T47D (cell line): ENCODE measurements around the gene SLC6A2.

Experiments used
- DNase-seq, 2 experiments: peaks; one replicate each; pipeline versions ENCODE4 v3.0.0 to v3.0.0-alpha.2; 2011 to 2012; ENCODE audit warnings: low read depth in 1 of 2, low spot score in 1 of 2
- JUND ChIP-seq: IDR thresholded peaks from 2 replicates; pipeline ENCODE4 v1.6.1; 2012; ENCODE audit warnings: low read depth
- in situ Hi-C: cut with HindIII; loops from 2 replicates; pipeline ENCODE4 v1.10.0; 2016; ENCODE audit warnings: low sequenced_read_pairs, low pct_unique_long_range_greater_than_20kb

SLC6A2 gene

GRCh38 chr16:55655381-55655896, 349 bp upstream of the SLC6A2 start:
- in situ Hi-C loops, result no loop called here
- no peak for TF ChIP-seq JUND
- no peak for DNase-seq

GRCh38 chr16:55656691-55657092, 904 bp downstream of the SLC6A2 start:
- DNase-seq, result no peak
- in situ Hi-C loops, result no loop called here
- TF ChIP-seq JUND, result no peak

GRCh38 chr16:55657616-55658015, 1.8 kb downstream of the SLC6A2 start:
- no peak for DNase-seq
- in situ Hi-C loops, result no loop called here
- no peak for TF ChIP-seq JUND

GRCh38 chr16:55658898-55659420, 3.2 kb downstream of the SLC6A2 start:
- no peak for TF ChIP-seq JUND
- no peak for DNase-seq
- in situ Hi-C loops, result no loop called here

- in situ Hi-C loops, result no loop called here
- no peak for TF ChIP-seq JUND
- DNase-seq, result no peak
These were observed 4.2 kb downstream of the SLC6A2 start for GRCh38 chr16:55660026-55660425.

- in situ Hi-C loops, result no loop called here
- DNase-seq, result no peak
- no peak for TF ChIP-seq JUND
These were observed 5.0 kb downstream of the SLC6A2 start for GRCh38 chr16:55660828-55661227.

- no peak for TF ChIP-seq JUND
- in situ Hi-C loops, result no loop called here
- no peak for DNase-seq
These were observed 6.3 kb downstream of the SLC6A2 start for GRCh38 chr16:55661941-55662643.

- in situ Hi-C loops, result no loop called here
- DNase-seq, result no peak
These were observed 6.8 kb downstream of the SLC6A2 start for GRCh38 chr16:55662644-55663031.

GRCh38 chr16:55663225-55663624, 7.4 kb downstream of the SLC6A2 start:
- no peak for DNase-seq
- in situ Hi-C loops, result no loop called here
- TF ChIP-seq JUND, result no peak

More at GRCh38 chr16:55662644-55663031, 6.8 kb downstream of the SLC6A2 start:
- TF ChIP-seq JUND, result no peak

GRCh38 chr16:55663765-55664677, 8.2 kb downstream of the SLC6A2 start:
- in situ Hi-C loops, result no loop called here
- TF ChIP-seq JUND, result no peak
- peak in 1 of 2 experiments; percentile 68 for DNase-seq

- DNase-seq, result no peak
- in situ Hi-C loops, result no loop called here
- no peak for TF ChIP-seq JUND
These were observed 9.1 kb downstream of the SLC6A2 start for GRCh38 chr16:55664786-55665407.

- no peak for TF ChIP-seq JUND
- in situ Hi-C loops, result no loop called here
- no peak for DNase-seq
These were observed 9.7 kb downstream of the SLC6A2 start for GRCh38 chr16:55665511-55665910.
